Measurements from ENCODE around the gene TTLL7.

GRCh38 chr1:83954166-83954823, 44.6 kb downstream of the TTLL7 start:
- no peak for TF ChIP-seq POLR2A (IDR thresholded peaks at IDR 0.05; ENCODE audit: low read length)
- TF ChIP-seq, protein P1, sequence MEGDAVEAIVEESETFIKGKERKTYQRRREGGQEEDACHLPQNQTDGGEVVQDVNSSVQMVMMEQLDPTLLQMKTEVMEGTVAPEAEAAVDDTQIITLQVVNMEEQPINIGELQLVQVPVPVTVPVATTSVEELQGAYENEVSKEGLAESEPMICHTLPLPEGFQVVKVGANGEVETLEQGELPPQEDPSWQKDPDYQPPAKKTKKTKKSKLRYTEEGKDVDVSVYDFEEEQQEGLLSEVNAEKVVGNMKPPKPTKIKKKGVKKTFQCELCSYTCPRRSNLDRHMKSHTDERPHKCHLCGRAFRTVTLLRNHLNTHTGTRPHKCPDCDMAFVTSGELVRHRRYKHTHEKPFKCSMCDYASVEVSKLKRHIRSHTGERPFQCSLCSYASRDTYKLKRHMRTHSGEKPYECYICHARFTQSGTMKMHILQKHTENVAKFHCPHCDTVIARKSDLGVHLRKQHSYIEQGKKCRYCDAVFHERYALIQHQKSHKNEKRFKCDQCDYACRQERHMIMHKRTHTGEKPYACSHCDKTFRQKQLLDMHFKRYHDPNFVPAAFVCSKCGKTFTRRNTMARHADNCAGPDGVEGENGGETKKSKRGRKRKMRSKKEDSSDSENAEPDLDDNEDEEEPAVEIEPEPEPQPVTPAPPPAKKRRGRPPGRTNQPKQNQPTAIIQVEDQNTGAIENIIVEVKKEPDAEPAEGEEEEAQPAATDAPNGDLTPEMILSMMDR (IDR thresholded peaks at IDR 0.05) = no peak
- TF ChIP-seq ZSCAN20 (CRISPR knock-in tag; IDR thresholded peaks at IDR 0.05) = no peak
- no peak for TF ChIP-seq TP53 (CRISPR knock-in tag; IDR thresholded peaks at IDR 0.05)
- TF ChIP-seq BHLHE40 (IDR thresholded peaks at IDR 0.05; ENCODE audit: low read depth, low read length) = no peak
- no peak for TF ChIP-seq RCOR1 (IDR thresholded peaks at IDR 0.05; ENCODE audit: low read depth, low read length)
- TF ChIP-seq SREBF2 (IDR thresholded peaks at IDR 0.05) = no peak
- no peak for TF ChIP-seq EP300 (IDR thresholded peaks at IDR 0.05)
- no peak for TF ChIP-seq EHMT2 (IDR thresholded peaks at IDR 0.05; ENCODE audit: low read depth)
